Activated B cell treated with CpG ODN at 0.5 μM for 24 hours (primary cell): Measurements from ENCODE around the gene MYO1C. TPM values are rescaled to one million over a fixed set of nuclear protein-coding genes. Genes with fewer than 3 reads are reported as not detected.

Experiments used
- ATAC-seq: fragments of 200-7000 bp; cut with Tn5 transposase; one replicate; pipeline ENCODE4 v1.10.0; 2021; ENCODE audit warnings: low read depth, mild to moderate bottlenecking, moderate library complexity
- CTCF ChIA-PET: fragments of 350-600 bp; sonication (Branson Sonifier 250); formaldehyde crosslinking; loops from one replicate; lab custom pipeline; 2021; ENCODE audit warnings: antibody characterized with exemption; lab: Charles Lee
- POLR2A ChIA-PET: fragments of 350-600 bp; sonication (Branson Sonifier 250); formaldehyde crosslinking; loops from one replicate; lab custom pipeline; 2021; ENCODE audit warnings: antibody characterized with exemption; lab: Charles Lee
- DNase-seq: peaks from one replicate; pipeline ENCODE4 v3.0.0; 2022
- H3K27ac Mint-ChIP-seq: one replicate; pipeline ENCODE4 v1.8.0; 2020; ENCODE audit warnings: mixed read lengths
- H3K27me3 Mint-ChIP-seq: one replicate; pipeline ENCODE4 v1.8.0; 2021; ENCODE audit warnings: mixed read lengths
- H3K36me3 Mint-ChIP-seq: one replicate; pipeline ENCODE4 v1.8.0; 2021; ENCODE audit warnings: low read depth, mixed read lengths
- H3K4me1 Mint-ChIP-seq: one replicate; pipeline ENCODE4 v1.8.0; 2021; ENCODE audit warnings: mixed read lengths
- H3K4me3 Mint-ChIP-seq: one replicate; pipeline ENCODE4 v1.8.0; 2020; ENCODE audit warnings: mild to moderate bottlenecking, mixed read lengths
- H3K9me3 Mint-ChIP-seq: one replicate; pipeline ENCODE4 v1.8.0; 2020; ENCODE audit warnings: mixed read lengths
- intact Hi-C: fragments of 100-400 bp; cut with micrococcal nuclease; formaldehyde crosslinking; loops from one replicate; pipeline ENCODE4 v1.15.1; 2024
- total RNA-seq: library from RNA; stranded (reverse); gene quantifications from 2 replicates; pipeline ENCODE4 v1.2.3, GENCODE V29; 2022
- TF ChIP-seq, protein P1 (sequence below): fragments of 200-600 bp; IDR thresholded peaks from one replicate; pipeline ENCODE4 v1.8.0; 2022; ENCODE audit warnings: antibody characterized with exemption, mild to moderate bottlenecking

MYO1C gene
- total RNA-seq, 1 donor from 2014 or later, result 190 TPM

- POLR2A ChIA-PET, result interaction anchor here (0.6 to 0.7 kb wide), 3 partner anchors 20 to 225 kb away, joined by 5 to 9 read pairs (median 9); no protein-coding TSS in a partner anchor
- no peak overlapping the region for H3K27ac Mint-ChIP-seq
- H3K9me3 Mint-ChIP-seq, result no peaks in the 10 kb centered on the region
- H3K4me3 Mint-ChIP-seq, result no peak overlapping the region
- CTCF ChIA-PET, result no interaction called here
- TF ChIP-seq, protein P1, sequence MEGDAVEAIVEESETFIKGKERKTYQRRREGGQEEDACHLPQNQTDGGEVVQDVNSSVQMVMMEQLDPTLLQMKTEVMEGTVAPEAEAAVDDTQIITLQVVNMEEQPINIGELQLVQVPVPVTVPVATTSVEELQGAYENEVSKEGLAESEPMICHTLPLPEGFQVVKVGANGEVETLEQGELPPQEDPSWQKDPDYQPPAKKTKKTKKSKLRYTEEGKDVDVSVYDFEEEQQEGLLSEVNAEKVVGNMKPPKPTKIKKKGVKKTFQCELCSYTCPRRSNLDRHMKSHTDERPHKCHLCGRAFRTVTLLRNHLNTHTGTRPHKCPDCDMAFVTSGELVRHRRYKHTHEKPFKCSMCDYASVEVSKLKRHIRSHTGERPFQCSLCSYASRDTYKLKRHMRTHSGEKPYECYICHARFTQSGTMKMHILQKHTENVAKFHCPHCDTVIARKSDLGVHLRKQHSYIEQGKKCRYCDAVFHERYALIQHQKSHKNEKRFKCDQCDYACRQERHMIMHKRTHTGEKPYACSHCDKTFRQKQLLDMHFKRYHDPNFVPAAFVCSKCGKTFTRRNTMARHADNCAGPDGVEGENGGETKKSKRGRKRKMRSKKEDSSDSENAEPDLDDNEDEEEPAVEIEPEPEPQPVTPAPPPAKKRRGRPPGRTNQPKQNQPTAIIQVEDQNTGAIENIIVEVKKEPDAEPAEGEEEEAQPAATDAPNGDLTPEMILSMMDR, result no peak
- peaks cover 61% of the 10 kb centered on the region for H3K36me3 Mint-ChIP-seq
- DNase-seq (no peak), ATAC-seq (no peak)
- no peaks in the 10 kb centered on the region for H3K27me3 Mint-ChIP-seq
- intact Hi-C loops, result no loop called here
- peaks cover 20% of the 10 kb centered on the region for H3K4me1 Mint-ChIP-seq
These were observed 57.2 kb downstream of the MYO1C start for GRCh38 chr17:1435326-1435725.

DNA sequence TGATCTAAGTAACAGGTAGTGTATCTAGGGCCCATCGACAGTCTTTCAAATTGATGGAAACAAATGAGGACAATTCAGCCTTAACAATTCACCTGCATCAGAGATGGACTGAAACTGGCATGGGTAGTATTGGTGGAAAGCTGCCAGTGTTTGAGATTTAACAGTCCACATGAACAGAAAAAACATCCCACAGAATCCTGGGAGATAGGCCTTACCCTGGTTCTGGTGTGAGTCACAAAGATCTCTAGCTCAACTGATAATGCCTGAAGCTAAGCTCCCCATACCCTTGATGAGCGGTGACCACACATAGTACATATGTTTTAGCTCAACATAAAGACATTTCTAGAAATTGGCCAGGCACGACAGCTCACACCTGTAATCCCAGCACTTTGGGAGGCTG is 58.3 kb downstream of the MYO1C start:
- ATAC-seq, result no peak
- Mint-ChIP-seq H3K27ac (no peak overlapping the region), H3K27me3 (no peaks in the 10 kb centered on the region), H3K9me3 (no peaks in the 10 kb centered on the region), H3K36me3 (peaks cover 62% of the 10 kb centered on the region), H3K4me3 (no peak overlapping the region), H3K4me1 (peaks cover 20% of the 10 kb centered on the region)
- ChIA-PET CTCF (interaction anchor here (1.0 kb wide), 1 partner anchor 69 kb away, joined by 3 read pairs; no protein-coding TSS in a partner anchor), POLR2A (no interaction called here)
- DNase-seq, result no peak
- TF ChIP-seq, protein P1, result no peak
- intact Hi-C loops, result no loop called here

DNA sequence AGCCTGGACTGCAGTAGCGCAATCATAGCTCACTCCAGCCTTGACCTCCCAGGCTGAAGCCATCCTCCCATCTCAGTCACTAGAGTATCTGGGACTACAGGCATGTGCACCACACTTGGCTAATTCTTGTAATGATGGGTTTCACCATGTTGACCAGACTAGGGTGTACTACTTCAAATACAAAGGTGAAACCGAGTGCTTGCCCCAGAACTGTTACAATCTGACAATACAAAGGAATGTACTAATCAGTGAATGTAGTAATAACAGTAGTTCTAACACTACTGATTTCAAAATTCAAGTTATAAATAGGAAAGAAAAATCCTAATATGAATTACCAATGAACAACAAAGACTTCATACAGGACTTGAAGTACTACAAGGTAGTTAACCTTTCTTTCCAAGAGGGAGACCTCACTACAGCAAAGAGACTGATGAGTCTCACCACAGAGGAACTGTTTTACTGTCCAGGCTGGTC is 60.8 kb downstream of the MYO1C start:
- intact Hi-C loops, result no loop called here
- no peak for ATAC-seq
- TF ChIP-seq, protein P1, result no peak
- H3K4me1 Mint-ChIP-seq, result peaks cover 11% of the 10 kb centered on the region
- H3K9me3 Mint-ChIP-seq, result no peaks in the 10 kb centered on the region
- H3K27me3 Mint-ChIP-seq, result no peaks in the 10 kb centered on the region
- no peak for DNase-seq
- no peak overlapping the region for H3K4me3 Mint-ChIP-seq
- POLR2A ChIA-PET, result no interaction called here
- H3K27ac Mint-ChIP-seq, result no peak overlapping the region
- H3K36me3 Mint-ChIP-seq, result peaks cover 63% of the 10 kb centered on the region
- CTCF ChIA-PET, result no interaction called here

DNA sequence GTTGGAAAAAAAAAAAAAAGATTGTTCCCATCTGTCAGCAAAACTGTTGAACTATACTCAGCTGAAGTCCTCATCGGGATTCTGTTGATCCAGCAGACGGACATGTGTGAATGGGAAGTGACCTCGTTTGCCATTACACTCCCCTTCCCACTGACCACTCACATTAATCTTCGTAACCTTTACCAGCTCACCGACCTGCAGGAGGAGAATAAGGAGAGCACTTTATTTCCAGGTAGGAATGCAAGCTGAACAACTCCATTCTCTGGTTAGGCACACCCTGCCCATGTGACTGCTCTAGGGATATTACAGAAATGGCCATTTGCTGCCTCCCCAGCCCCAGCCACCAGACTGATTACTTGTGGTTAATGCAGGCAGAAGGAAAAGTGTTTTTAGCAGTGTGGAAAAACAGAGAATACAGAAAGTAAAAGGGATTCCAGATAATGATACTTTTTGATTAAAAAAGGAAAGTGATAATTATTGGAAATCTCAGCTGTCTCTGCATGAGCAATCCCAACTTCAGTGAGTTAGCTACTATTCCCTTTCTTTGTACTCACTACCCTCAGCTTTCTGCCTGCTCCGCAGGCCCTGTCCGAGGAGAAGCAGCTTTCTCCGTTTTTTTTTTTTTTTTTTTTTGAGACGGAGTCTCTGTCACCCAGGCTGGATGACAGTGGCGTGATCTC is 68.9 kb downstream of the MYO1C start:
- Mint-ChIP-seq H3K9me3 (no peaks in the 10 kb centered on the region), H3K4me1 (peaks cover 2% of the 10 kb centered on the region), H3K4me3 (no peak overlapping the region), H3K36me3 (peaks cover 58% of the 10 kb centered on the region), H3K27ac (no peak overlapping the region), H3K27me3 (no peaks in the 10 kb centered on the region)
- intact Hi-C loops, result no loop called here
- CTCF ChIA-PET, result interaction anchor here (1.2 kb wide), 1 partner anchor 207 kb away, joined by 3 read pairs; no protein-coding TSS in a partner anchor
- POLR2A ChIA-PET, result no interaction called here
- ATAC-seq (no peak), DNase-seq (no peak)
- TF ChIP-seq, protein P1, result no peak

- DNase-seq (no peak), ATAC-seq (no peak)
- ChIA-PET POLR2A (no interaction called here), CTCF (interaction anchor here (1.2 kb wide), 1 partner anchor 207 kb away, joined by 3 read pairs; no protein-coding TSS in a partner anchor)
- Mint-ChIP-seq H3K36me3 (peaks cover 56% of the 10 kb centered on the region), H3K4me1 (no peaks in the 10 kb centered on the region), H3K27me3 (no peaks in the 10 kb centered on the region), H3K27ac (no peak overlapping the region), H3K9me3 (no peaks in the 10 kb centered on the region), H3K4me3 (no peak overlapping the region)
- TF ChIP-seq, protein P1, result no peak
- intact Hi-C loops, result no loop called here
These were observed 69.6 kb downstream of the MYO1C start for GRCh38 chr17:1422885-1423284.
